Ecto neural progenitor cell (in vitro differentiated cells): ENCODE results near the gene KHDC4.

ENCODE experiments used
- DNase-seq: peaks from one replicate; pipeline ENCODE4 v3.0.0-alpha.2; 2018; ENCODE audit warnings: low spot score

The KHDC4 gene

GRCh38 chr1:155969377-155969791, 35.2 kb upstream of the KHDC4 start:
- no peak for DNase-seq

GRCh38 chr1:155968670-155969069, 34.5 kb upstream of the KHDC4 start:
- DNase-seq = no peak

GRCh38 chr1:155968051-155968400, 33.8 kb upstream of the KHDC4 start:
- DNase-seq = no peak

- DNase-seq = no peak
These were observed 33.3 kb upstream of the KHDC4 start for GRCh38 chr1:155967341-155968050.

- no peak for DNase-seq
These were observed 32.5 kb upstream of the KHDC4 start for GRCh38 chr1:155966750-155967149.

GRCh38 chr1:155966135-155966534, 31.9 kb upstream of the KHDC4 start:
- DNase-seq = no peak

GRCh38 chr1:155964193-155964592, 30.0 kb upstream of the KHDC4 start:
- DNase-seq = no peak

- no peak for DNase-seq
These were observed 28.5 kb upstream of the KHDC4 start for GRCh38 chr1:155962599-155963211.

GRCh38 chr1:155961937-155962336, 27.7 kb upstream of the KHDC4 start:
- DNase-seq = no peak

GRCh38 chr1:155960081-155960745, 26.0 kb upstream of the KHDC4 start:
- no peak for DNase-seq

GRCh38 chr1:155957411-155957915, 23.2 kb upstream of the KHDC4 start:
- no peak for DNase-seq

- DNase-seq = no peak
These were observed 20.4 kb upstream of the KHDC4 start for GRCh38 chr1:155954645-155955044.

- no peak for DNase-seq
These were observed 18.3 kb upstream of the KHDC4 start for GRCh38 chr1:155952505-155952890.

- no peak for DNase-seq
These were observed 17.7 kb upstream of the KHDC4 start for GRCh38 chr1:155951753-155952504.

- no peak for DNase-seq
These were observed 16.6 kb upstream of the KHDC4 start for GRCh38 chr1:155950829-155951228.

- DNase-seq = no peak
These were observed 13.5 kb upstream of the KHDC4 start for GRCh38 chr1:155947741-155948140.

- DNase-seq = no peak
These were observed 13.1 kb upstream of the KHDC4 start for GRCh38 chr1:155947292-155947691.

- no peak for DNase-seq
These were observed 12.5 kb upstream of the KHDC4 start for GRCh38 chr1:155946633-155947219.

GRCh38 chr1:155944444-155944799, 10.2 kb upstream of the KHDC4 start:
- no peak for DNase-seq

GRCh38 chr1:155942578-155943141, 8.4 kb upstream of the KHDC4 start:
- DNase-seq = no peak

- DNase-seq = no peak
These were observed 7.8 kb upstream of the KHDC4 start for GRCh38 chr1:155941845-155942531.
